Central memory CD8-positive, alpha-beta T cell (primary cell): Measurements from ENCODE around the gene CCDC85A.
"Not testable (repeated sequence)": the region's sequence is repeated elsewhere in the genome, so short reads cannot be mapped to it uniquely, and the experiment has no call there.

Experiments
- ATAC-seq: fragments of 150-1000 bp; cut with Tn5 transposase; replicated peaks from 2 replicates; pipeline ENCODE4 v1.10.0; 2022; ENCODE audit warnings: mild to moderate bottlenecking, moderate FRiP score, moderate number of reproducible peaks; ENCODE audit not compliant: poor library complexity, severe bottlenecking; ENCODE audit errors: extremely low read depth
- DNase-seq, 2 donors: peaks; one replicate each; pipeline ENCODE4 v3.0.0; 2021; ENCODE audit warnings: low spot score in 2 of 2
- H3K27ac Mint-ChIP-seq: one replicate; pipeline ENCODE4 v1.8.0; 2022; ENCODE audit warnings: low read depth, mild to moderate bottlenecking, moderate library complexity, mixed read lengths
- H3K27me3 Mint-ChIP-seq: one replicate; pipeline ENCODE4 v1.8.0; 2022; ENCODE audit warnings: mixed read lengths
- H3K36me3 Mint-ChIP-seq: one replicate; pipeline ENCODE4 v1.8.0; 2022; ENCODE audit warnings: mild to moderate bottlenecking, moderate library complexity, mixed read lengths; ENCODE audit not compliant: insufficient read depth
- H3K4me1 Mint-ChIP-seq: one replicate; pipeline ENCODE4 v1.8.0; 2022; ENCODE audit warnings: mixed read lengths
- H3K4me3 Mint-ChIP-seq: one replicate; pipeline ENCODE4 v1.8.0; 2022; ENCODE audit warnings: mild to moderate bottlenecking, moderate library complexity, mixed read lengths
- H3K9me3 Mint-ChIP-seq: one replicate; pipeline ENCODE4 v1.8.0; 2022; ENCODE audit warnings: mixed read lengths

Gene CCDC85A

GRCh38 chr2:56183643-56184499 lies at the start of gene CCDC85A:
Gene CCDC85A, plus strand, starts transcription at chr2:56183990. Its CDS starts 635 bp downstream, at chr2:56184625.
- DNase-seq (no peak), ATAC-seq (no peak)
- no peak within 1 kb of the TSS for H3K4me3 Mint-ChIP-seq
- no peaks in the 10 kb centered on the region for H3K4me1 Mint-ChIP-seq
- no peaks in the 10 kb centered on the region for H3K9me3 Mint-ChIP-seq
- peaks cover 53% of the 10 kb centered on the region for H3K27me3 Mint-ChIP-seq
- H3K36me3 Mint-ChIP-seq, result no peaks in the 10 kb centered on the region
- H3K27ac Mint-ChIP-seq, result no peak within 1 kb of the TSS

GRCh38 chr2:56134861-56135260 lies 48.9 kb upstream of the CCDC85A start:
- no peak for DNase-seq
- Mint-ChIP-seq H3K27ac (no peak overlapping the region), H3K27me3 (no peaks in the 10 kb centered on the region), H3K4me3 (no peak overlapping the region), H3K9me3 (no peaks in the 10 kb centered on the region), H3K36me3 (peaks cover 2% of the 10 kb centered on the region), H3K4me1 (no peaks in the 10 kb centered on the region)
- ATAC-seq, result no peak

- not testable (repeated sequence) for ATAC-seq, DNase-seq, H3K36me3 Mint-ChIP-seq, H3K4me3 Mint-ChIP-seq, H3K27ac Mint-ChIP-seq, H3K27me3 Mint-ChIP-seq, H3K9me3 Mint-ChIP-seq, H3K4me1 Mint-ChIP-seq
These were observed 41.2 kb upstream of the CCDC85A start for GRCh38 chr2:56142497-56143061.

GRCh38 chr2:56147907-56148306 lies 35.9 kb upstream of the CCDC85A start:
- Mint-ChIP-seq H3K9me3 (peaks cover 6% of the 10 kb centered on the region), H3K36me3 (peaks cover 2% of the 10 kb centered on the region), H3K27me3 (no peaks in the 10 kb centered on the region), H3K4me1 (no peaks in the 10 kb centered on the region), H3K4me3 (no peak overlapping the region), H3K27ac (no peak overlapping the region)
- DNase-seq (no peak), ATAC-seq (no peak)

- Mint-ChIP-seq H3K36me3 (peaks cover 2% of the 10 kb centered on the region), H3K27me3 (no peaks in the 10 kb centered on the region), H3K4me1 (no peaks in the 10 kb centered on the region), H3K4me3 (no peak overlapping the region), H3K9me3 (peaks cover 14% of the 10 kb centered on the region), H3K27ac (no peak overlapping the region)
- DNase-seq (no peak), ATAC-seq (no peak)
These were observed 35.0 kb upstream of the CCDC85A start for GRCh38 chr2:56148825-56149224.

- peaks cover 14% of the 10 kb centered on the region for H3K9me3 Mint-ChIP-seq
- ATAC-seq, result no peak
- no peak overlapping the region for H3K4me3 Mint-ChIP-seq
- no peak overlapping the region for H3K27ac Mint-ChIP-seq
- peaks cover 3% of the 10 kb centered on the region for H3K36me3 Mint-ChIP-seq
- no peaks in the 10 kb centered on the region for H3K4me1 Mint-ChIP-seq
- no peaks in the 10 kb centered on the region for H3K27me3 Mint-ChIP-seq
- DNase-seq, result no peak
These were observed 31.9 kb upstream of the CCDC85A start for GRCh38 chr2:56151841-56152240.

- H3K36me3 Mint-ChIP-seq, result peaks cover 3% of the 10 kb centered on the region
- H3K9me3 Mint-ChIP-seq, result peaks cover 14% of the 10 kb centered on the region
- no peak overlapping the region for H3K27ac Mint-ChIP-seq
- ATAC-seq (no peak), DNase-seq (no peak)
- no peak overlapping the region for H3K4me3 Mint-ChIP-seq
- H3K4me1 Mint-ChIP-seq, result no peaks in the 10 kb centered on the region
- no peaks in the 10 kb centered on the region for H3K27me3 Mint-ChIP-seq
These were observed 28.6 kb upstream of the CCDC85A start for GRCh38 chr2:56155188-56155587.

- not testable (repeated sequence) for DNase-seq, ATAC-seq, H3K9me3 Mint-ChIP-seq, H3K4me1 Mint-ChIP-seq, H3K36me3 Mint-ChIP-seq, H3K27me3 Mint-ChIP-seq, H3K4me3 Mint-ChIP-seq, H3K27ac Mint-ChIP-seq
These were observed 23.9 kb upstream of the CCDC85A start for GRCh38 chr2:56159875-56160274.

- Mint-ChIP-seq H3K36me3 (no peaks in the 10 kb centered on the region), H3K4me3 (no peak overlapping the region), H3K27ac (no peak overlapping the region), H3K4me1 (no peaks in the 10 kb centered on the region), H3K27me3 (no peaks in the 10 kb centered on the region), H3K9me3 (peaks cover 23% of the 10 kb centered on the region)
- no peak for ATAC-seq
- no peak for DNase-seq
These were observed 15.9 kb upstream of the CCDC85A start for GRCh38 chr2:56167616-56168562.

- H3K9me3 Mint-ChIP-seq, result peaks cover 23% of the 10 kb centered on the region
- H3K4me3 Mint-ChIP-seq, result no peak overlapping the region
- no peaks in the 10 kb centered on the region for H3K36me3 Mint-ChIP-seq
- H3K4me1 Mint-ChIP-seq, result no peaks in the 10 kb centered on the region
- H3K27me3 Mint-ChIP-seq, result no peaks in the 10 kb centered on the region
- no peak overlapping the region for H3K27ac Mint-ChIP-seq
- no peak for ATAC-seq
- no peak for DNase-seq
These were observed 14.3 kb upstream of the CCDC85A start for GRCh38 chr2:56169521-56169920.

GRCh38 chr2:56170504-56170903 lies 13.3 kb upstream of the CCDC85A start:
- H3K4me3 Mint-ChIP-seq, result no peak overlapping the region
- H3K27me3 Mint-ChIP-seq, result no peaks in the 10 kb centered on the region
- no peaks in the 10 kb centered on the region for H3K4me1 Mint-ChIP-seq
- no peak overlapping the region for H3K27ac Mint-ChIP-seq
- ATAC-seq, result no peak
- no peak for DNase-seq
- H3K36me3 Mint-ChIP-seq, result no peaks in the 10 kb centered on the region
- peaks cover 23% of the 10 kb centered on the region for H3K9me3 Mint-ChIP-seq

GRCh38 chr2:56170988-56171387 lies 12.8 kb upstream of the CCDC85A start:
- no peak for ATAC-seq
- H3K27ac Mint-ChIP-seq, result no peak overlapping the region
- DNase-seq, result no peak
- H3K36me3 Mint-ChIP-seq, result no peaks in the 10 kb centered on the region
- no peaks in the 10 kb centered on the region for H3K4me1 Mint-ChIP-seq
- H3K27me3 Mint-ChIP-seq, result no peaks in the 10 kb centered on the region
- H3K4me3 Mint-ChIP-seq, result no peak overlapping the region
- H3K9me3 Mint-ChIP-seq, result peaks cover 23% of the 10 kb centered on the region
